GM18498 (cell line): Measurements from ENCODE around the gene MCM3AP.

ENCODE experiments used
- ATAC-seq: cut with Tn5 transposase; IDR thresholded peaks from one replicate; pipeline ENCODE4 v1.9.1; 2021; ENCODE audit warnings: mild to moderate bottlenecking, moderate library complexity; ENCODE audit not compliant: unreplicated experiment

The MCM3AP gene

DNA sequence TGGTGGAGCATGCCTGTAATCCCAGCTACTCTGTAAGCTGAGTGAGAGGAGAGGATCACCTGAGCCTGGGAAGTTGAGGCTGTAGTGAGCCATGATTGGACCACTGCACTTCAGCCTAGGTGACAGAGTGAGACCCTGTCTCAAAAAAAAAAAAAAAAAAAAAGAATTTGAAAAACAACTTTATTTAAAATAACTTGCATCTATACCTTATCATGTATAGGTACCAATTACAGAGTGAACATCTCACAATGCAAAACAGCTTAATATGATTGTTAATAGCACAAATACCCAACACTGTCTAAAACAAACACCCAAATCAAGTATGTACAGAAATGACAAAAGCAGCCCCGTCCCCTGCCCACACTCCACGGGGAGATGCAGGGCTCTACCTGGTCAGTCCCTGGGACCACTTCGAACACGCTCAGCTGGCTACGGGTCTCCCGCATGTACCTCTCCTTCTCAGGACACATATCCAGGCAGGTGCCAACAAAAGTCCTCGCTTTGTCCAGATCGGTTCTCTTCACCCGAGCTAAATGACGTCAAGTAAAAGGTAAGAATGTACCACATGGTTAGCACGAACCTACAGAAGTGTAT, 10.5 kb downstream of the MCM3AP start:
- ATAC-seq = no peak

DNA sequence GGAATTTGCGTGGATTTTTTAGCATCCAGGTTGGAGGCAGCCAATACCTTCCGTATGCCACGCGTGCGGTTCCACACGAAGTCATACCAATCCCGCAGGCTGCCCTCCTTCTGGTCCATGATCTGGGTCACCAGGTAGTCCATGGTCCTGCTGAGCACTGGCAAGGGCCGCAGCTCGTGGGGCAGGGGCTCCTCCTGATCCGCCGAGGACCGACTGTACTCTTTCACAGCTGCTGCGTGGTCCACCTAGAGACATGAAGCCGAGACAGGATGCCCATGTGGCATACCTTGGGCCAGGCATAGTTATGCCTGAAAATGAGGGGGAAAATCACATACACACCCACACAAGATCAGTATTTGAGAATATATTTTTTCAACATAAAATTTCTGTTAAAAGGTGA, 12.1 kb downstream of the MCM3AP start:
- ATAC-seq = no peak

DNA sequence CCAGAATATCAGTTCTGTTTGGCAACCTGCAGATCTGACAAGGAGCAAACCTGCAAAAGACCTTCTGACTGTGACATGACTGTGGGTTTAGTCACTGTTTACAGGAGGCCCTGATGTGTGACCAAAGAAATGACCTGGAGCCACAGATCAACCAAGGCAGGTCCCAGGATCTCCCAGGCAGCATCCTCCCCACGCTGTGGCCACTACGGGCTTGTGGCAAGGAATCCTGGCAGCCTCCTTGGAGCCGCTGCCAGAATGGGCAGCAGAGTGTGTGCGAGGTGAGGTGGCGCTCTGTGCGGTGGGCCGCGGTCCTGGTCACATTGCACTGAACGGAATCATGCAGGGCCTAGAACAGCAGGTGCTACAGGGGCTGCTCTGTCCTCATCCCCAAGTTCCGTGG, 15.9 kb downstream of the MCM3AP start:
- ATAC-seq = no peak

DNA sequence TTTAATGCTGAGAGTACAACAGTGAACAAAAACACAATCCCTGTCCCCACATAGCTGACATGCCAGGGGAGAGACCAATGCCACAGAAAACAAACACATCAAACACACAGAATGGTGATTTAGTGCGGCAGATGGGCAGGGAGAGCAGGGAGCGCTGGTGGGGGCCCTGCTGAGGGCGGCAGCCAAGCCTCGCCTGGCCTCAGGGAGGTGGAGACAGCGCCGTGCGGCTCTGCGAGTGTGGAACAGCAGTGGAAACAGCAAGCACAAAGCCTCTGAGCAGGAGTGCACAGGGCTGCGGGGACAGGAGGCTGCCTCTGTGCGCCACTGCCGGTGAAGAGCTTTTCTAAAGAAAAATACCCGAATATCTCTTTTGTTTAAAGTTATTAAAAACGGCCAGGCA, 17.0 kb downstream of the MCM3AP start:
- no peak for ATAC-seq

DNA sequence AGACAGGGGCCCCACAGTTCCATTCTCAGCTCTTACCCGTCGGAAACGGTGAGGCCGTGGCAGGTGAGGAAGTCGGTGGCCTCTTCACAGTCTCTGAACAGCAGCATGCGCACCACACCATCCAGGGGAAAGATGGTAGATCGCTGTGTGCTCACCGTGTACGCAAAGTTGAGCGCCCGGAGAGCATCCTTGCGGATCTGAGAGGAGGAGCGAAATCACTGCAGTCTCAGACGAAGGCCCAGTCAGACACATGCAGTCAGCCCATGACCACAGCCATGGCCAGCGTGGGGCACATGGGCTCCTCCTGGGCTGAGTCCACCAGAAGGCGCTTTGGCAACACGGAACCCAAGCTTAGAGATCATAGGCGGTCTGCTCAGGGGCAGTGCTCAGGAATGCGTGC, 18.5 kb downstream of the MCM3AP start:
- no peak for ATAC-seq

DNA sequence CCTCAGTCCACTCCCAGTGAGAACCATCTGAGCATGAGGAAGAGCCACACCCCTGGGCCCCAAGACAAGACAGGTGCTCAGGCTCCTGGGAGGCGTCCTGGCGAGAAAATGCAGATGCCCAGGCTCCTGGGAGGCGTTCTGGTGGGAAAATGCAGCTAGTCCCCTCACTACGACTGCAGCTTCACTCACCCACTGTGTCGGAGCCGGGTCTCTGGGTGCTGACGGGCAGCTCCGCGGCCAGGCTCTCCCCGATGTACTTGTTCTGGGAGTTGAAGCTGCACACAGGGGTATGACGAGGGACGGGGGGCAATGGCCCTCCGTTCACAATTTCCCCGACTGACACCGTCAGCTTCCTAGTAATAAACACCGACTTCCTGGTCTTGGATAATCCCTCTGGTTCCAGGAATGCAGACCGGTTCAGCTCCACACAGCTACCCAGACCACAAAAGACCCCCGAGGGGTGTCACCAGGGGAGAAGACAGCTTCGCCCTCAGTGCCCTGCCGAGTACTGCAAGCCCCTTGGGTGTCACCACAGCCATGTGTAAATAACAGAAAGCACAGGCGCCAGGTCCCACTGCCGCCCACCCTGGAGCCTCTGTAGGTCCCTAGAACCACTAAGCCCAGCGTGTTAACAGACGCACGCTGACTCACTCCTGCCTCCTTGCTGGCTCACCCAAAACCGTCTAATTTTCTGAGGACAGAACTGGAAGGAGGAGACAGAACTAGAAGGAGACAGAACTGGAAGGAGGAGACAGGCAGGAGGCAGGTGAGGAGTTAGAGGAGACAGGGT, 19.5 kb downstream of the MCM3AP start:
- ATAC-seq = no peak

DNA sequence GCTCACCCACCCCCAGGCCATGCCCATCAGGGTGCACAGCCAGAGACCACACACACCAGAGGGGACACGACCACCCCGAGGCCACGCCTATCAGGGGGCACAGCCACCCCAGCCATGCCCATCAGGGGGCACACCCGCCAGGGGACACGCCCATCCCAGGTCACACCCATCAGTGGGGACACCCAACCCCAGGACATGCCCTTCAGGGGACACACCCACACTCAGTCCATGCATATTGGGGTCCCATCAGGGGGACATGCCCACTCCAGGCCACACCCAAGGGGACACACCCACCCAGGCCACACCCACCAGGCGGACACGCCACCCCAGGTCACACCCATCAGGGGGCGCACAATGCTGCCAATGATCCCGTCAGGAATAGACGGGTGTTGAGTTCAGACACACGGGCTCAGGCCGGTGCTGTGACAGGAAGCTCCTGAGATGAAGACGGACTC, 20.7 kb downstream of the MCM3AP start:
- ATAC-seq = no peak

DNA sequence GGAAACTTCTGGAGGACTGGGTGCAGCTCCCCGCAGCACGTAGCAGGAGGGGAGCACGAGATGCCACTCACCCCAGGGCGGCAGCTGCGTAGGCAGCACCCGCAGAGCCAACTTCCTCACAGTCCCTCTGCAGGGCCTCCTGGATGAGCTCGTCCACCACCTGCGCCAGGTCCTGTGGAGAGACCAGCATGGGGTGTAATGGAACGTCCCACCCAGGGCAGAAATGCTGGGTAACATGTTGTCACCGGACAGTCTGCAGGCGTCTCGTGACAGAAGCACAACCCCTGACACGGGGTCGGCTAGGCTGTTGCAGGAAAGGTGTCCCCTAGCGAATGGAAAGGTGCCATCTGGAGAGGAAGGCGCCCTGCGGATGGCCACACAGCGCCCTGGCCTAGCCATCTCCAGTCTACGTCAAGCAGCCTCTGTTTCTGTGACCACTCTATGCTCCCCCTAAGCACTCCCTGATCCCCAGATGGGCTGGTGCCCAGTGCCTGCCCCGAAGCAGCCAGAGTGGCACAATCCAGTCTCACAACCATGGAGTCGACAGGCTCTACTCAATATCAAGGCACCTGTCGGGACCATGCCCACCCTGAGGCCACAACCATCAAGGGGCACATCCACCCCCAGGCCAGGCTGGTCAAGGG, 21.2 kb downstream of the MCM3AP start:
- no peak for ATAC-seq

DNA sequence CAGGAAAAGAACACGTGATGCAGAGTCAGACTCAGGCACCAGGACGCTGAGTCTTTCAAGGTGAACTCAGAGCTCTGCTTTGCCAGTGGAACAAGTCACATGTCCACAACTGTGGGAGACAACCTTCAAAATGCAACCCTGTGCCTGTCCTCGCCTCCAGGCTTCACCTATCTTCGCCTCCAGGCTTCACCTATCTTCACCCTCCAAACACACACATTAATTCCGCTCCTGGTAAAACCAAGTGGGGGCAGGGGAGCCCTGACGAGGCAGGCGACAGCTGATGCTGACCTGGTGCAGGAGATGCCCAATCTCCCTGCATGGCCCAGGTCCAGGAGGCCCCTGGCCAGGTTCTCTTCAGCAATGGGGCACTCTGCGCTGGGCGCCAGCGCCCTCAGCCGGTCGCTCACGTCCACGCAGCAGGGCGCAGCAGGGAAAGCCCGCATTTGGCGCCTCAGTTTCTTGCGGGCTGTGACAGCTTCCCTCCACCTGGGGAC, 28.9 kb downstream of the MCM3AP start:
- no peak for ATAC-seq

DNA sequence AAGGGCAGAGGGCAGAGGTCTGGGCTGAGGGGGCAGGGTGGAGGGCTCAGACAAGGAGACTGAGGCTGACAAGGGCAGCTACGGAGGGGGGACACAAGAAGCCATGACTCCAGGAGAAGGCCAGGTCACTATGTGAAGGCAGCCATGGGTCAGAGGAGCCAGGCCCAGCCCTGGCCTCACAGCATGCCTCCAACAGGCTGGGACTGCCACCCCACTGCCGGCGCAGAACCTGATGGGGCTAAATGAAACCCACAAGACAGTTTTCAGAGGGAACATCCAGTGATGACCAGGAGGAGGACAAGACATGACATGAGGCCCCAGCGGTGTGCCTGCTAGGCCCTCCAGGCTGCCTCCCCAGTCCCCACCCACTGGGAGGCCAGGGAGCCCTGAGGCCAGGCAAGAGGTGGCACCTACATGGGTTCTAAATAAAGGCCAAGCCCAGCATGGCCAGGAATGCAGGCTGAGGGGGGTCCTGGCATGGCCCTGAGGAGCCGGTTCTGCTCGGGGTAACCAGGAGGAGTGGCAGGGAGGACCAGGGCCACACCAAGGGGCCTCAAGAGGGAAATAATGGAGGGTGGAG, 29.6 kb downstream of the MCM3AP start:
- ATAC-seq = no peak

DNA sequence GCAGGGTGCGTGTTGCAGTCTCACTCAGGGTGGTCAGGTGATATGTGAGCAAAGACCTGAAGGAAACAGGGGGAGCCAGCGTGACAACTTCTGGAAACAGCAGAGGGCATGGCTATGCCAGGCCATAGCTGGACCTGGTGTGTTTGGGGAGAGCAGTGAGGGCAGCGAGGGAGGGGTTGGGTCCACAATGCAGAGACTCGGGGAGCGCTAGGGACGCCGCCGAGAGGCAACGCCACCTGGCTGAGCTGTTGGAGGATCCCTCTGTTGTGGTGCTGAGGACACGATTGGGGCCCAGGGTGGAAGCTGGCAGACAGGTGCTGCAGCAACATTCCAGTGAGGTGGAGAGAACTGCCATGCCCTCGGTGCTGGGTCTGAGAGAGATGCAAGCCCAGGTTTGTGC, 30.2 kb downstream of the MCM3AP start:
- no peak for ATAC-seq

DNA sequence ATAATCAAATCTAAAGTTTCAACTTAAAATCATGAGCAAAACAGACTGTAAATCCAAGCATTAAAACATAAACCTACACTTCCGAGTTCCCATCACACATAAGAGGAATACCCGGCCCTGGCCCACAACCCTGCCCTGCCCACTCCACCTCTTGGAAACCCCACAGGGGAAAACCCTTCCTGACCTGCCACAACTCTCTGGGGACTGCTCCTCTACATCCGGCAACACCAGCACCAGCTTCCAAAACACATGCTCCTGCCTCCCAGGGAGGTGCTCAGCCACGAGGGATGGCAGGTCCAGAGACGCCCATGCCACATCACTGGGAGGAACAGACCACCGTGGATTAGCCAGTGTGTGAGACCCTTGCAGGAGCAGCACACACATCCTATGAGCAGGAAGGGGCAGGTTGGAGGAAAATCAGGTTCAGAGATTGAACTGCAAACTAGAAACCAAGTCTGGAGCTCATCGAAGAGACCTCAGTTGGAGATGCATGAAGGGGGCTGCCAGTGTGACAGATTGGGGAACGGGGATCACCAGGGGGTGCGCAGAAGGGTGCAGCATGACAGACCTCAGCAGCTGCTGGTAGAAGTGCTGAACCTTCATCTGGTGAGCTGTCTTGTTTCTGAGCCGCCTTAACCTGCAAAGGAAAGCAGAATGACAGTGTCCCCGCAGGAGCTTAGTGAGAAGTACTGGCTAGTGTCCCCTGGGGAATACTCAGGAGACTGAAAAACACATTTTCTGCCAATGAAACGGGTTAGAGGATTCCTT, 31.0 kb downstream of the MCM3AP start:
- ATAC-seq = peak; percentile 39

DNA sequence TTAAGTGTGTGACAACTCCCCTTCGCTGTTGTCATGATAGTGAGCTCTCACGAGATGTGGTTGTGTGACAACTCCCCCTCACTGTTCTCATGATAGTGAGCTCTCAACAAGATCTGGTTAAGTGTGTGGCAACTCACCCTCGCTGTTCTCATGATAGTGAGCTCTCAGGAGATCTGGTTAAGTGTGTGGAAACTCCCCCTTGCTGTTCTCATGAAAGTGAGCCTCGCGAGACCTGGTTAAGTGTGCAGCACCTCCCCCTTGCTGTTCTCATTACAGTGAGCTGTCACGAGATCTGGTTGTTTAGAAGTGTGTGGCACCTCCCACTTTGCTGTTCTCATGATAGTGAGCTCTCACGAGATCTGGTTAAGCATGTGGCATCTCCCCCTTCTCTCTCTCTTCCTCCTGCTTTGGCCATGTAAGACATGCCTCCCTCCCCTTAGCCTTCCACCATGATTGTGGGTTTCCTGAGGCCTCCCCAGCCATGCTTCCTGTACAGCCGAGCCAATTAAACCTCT, 31.7 kb downstream of the MCM3AP start:
- ATAC-seq = peak; percentile 68

DNA sequence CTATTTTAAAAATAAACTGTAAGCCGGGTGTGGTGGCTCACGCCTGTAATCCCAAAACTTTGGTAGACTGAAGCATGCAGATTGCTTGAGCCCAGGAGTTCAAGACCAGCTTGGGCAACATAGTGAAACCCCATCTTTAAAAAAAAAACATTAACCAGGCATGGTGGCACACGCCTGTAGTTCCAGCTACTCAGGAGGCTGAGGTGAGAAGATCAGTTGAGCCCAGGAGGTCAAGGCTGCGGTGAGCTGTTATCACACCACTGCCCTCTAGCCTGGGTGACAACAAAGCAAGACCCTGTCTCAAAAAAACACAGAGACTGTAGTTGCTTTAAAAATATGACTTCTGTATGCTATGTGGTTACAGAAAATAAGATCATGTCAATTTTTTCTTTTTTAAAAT, 32.6 kb downstream of the MCM3AP start:
- no peak for ATAC-seq

DNA sequence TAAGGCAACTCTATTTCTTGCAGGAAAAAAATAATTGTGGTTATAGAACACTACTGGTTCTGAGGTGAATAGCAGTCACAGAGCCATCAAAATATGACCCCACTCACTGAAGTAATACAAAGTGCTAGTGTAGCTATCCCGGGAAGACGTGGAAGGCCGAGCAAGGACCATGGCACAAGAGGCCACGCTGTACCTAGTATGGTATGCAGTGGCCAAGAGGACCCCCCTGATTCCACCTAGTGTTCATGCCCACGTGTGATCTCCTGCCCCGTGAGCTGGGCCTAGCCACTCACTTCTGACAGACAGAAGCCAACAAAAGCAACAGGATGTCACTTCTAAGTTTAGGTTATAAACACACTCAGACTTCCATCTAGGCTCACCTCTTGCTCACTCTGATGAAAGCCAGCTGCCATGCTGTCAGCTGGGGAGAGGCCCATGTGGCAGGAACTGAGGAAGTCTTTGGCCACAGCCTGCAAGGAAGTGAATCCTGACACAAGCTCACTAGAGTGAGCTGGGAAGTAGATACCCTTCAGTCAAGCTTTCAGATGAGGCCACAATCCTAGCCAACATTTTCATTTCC, 35.2 kb downstream of the MCM3AP start:
- no peak for ATAC-seq

DNA sequence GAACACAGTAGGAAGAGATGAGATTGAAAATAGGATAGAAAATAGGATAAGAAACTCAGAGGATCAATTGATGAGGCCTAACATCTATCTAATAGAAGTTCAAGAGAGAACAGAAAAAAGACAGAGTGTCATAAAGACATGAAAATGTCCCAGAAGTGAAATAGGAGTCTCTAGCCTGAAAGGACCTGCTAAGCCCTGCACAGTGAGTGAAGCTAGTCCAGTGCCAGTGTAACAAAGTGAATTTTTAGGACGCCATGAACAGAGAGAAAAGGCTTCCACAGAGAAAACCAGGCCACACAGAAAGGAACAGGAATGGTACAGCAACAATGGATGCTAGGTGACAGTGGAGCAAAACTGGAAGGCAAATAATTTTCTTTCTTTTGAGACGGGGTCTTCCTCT, 36.6 kb downstream of the MCM3AP start:
- ATAC-seq = no peak

DNA sequence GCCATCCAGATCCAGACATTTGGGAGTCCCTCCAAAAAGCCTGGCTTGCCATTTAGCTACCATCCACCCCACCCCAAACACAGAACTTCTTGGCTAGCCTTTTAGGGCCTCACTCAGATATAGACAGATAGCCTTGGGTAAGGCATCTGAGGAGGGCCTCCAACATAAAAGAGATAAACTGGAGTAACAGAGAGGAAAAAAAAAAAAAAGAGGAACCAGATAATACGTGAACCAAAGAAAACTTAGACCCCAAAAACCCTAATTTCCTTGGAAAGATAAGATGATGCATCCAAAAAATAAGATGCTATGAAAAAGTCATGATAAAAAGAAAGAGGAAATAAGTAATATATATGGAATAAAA, 37.0 kb downstream of the MCM3AP start:
- no peak for ATAC-seq

DNA sequence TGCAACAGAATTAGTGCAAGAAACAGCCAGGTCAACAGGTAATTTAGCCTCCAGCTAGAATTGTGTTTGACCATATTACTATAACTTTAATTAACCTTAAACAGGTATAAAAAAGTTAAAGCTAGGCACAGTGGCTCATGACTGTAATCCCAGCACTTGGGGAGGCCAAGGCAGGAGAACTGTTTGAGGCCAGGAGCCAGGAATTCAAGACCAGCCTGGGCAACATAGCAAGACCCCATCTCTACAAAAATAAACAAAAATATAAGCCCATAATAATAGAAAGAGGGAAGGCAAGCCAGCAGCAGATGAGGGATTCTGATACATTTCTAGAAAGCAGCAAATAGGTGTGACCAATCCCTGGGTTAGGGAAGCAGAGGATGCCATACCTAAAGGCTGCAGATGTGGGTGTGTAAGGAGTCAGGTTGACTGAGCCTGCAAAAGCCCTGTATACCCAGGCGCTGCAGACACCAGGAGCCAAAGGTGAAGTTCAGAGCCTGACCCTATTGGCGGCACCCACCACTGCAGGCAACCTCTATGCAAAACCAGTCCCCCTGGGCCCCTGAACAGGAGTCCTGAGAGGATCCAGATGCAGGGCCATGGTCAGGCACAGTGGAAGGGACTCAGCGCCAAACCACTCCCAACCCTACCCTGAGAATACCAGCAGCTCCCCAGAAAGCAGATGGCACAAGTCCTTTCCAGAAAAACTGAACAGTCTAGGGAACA, 37.6 kb downstream of the MCM3AP start:
- ATAC-seq = no peak

DNA sequence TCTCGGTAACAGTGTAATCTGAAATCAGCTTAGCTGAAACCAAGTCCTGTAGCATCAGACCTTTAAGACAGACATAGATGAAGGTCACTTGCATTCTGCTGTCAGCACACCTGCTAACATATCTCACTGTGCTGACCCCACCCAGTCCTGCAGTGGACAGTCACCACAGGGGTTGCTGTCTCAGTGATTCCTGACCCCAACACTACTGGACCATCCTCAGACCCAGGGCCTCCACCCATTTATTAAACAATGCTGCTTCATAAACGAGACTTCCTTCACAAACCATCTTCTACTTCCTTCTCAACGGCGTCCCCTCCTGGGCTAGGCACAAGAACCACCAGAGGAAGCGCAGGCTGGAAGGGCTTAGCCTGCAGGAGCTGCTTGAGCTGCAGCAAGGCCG, 39.1 kb downstream of the MCM3AP start:
- ATAC-seq = no peak
